ENCODE results near the gene LRRC75A.
"Not testable (repeated sequence)": the region's sequence is repeated elsewhere in the genome, so short reads cannot be mapped to it uniquely, and the experiment has no call there.

The LRRC75A gene

DNA sequence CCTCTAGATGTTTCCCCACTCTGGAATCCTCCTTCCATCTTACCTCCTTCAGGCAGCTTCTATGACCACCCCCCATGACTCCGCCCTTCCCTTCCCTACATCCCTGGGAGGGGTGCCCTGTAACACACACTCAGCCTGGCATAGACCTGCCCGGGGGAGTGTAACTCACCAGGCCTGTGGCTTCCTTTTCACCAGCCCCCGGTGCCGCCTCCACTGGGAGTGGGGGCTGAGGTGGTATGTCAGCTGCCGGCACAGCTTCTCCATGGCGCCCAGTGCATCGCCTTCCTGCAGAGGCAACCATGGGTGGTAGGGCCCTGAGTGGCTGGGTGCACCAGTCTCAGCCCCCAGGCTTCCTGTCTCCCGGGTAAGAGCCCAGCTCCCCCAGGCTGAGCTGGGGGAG, 44.3 kb downstream of the LRRC75A start:
- DNase-seq: no peak

DNA sequence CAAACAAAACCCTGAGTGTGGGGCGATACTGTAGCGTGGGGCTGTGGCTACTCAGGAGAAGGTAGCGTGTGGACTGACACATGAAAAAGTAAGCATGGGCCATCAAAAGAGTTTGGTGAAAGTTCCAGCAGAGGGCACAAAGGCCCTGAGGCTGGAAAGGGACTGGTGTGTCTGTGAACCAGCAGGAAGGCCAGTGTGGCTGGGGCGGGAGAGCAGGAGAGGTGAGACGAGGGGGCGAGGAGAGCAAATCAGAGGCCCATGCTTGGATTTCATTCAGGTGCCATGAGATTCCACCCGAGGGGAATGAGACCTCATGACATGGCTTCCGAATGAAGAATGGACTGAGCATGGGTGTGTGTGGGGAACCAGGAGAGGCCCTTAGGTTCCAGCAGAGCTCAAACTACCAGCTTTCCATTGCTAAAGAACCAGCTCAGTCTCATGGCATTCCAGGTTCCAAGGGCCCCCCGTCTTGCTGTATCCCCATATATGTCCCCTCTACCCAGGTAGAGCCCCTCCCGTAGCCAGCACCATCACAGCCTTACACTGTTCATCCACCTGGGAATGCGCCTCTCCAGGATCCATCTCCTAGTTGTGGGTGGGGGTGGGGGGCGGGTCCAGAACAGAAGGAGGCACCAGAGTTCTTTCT, 45.5 kb downstream of the LRRC75A start:
- DNase-seq: no peak

DNA sequence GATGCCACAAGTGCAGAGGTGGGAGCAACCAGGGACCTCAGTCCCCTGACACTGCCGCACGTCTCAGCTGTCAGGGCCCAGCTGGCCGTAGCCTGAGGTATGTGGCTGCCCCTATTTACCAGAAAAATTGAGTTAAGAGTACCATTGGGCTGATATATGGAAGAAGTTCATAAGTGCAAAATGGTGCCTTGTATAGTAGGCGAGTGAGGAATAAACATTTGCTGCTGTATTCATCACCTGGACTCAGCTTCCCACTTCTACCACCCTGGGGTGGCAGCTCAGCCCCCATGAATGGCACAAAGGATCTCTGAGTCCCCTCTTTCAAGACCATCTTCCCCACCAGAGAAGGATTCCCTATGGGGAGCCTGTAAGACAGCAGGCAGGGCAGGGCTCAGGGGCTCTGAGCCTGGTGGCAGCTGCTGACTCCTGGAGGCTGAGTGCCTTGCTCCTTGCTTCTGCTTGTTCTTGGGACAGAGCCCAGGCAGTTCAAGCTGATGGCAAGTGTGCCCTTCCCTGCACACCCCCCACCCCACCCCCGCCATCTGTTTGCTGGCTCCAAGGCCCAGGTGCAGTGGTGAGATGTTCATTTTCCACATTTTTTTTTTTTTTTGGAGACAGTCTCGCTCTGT, 47.6 kb downstream of the LRRC75A start:
- DNase-seq: no peak

DNA sequence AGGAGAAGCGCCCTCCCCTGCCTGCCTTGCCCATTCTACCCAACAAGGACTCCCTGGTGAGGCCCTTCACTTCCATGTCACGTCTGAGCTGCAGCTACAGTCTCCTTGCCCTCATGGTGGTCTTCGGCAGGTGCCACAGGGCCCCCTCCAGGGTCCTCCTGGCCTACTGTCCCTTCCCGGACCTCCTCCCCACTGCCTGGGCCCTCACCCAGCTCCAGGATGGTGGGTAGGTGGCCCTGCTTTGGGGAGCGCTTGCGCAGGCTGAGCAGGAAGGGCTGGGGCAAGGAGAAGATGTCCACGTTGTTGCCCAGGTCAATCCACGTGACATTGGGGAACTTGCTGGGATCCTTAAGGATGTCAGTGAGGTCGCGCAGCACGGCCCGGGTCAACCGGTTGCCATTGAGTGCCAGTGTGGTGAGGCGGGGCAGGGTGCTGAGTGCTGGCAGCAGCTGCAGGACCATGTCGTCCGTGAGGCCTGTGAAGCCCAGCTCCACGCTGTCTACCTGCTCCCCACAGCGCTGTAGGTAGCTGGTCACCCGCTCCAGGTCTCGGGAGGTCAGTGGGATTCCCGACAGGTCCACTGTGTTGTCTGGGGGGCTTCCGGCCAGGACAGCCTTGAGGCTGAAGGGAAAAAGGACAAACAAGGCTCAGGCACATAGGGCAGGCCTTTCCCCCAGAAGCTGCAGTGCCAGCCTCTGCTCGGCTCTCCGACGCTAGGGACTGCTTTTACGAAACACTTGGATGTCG, 48.3 kb downstream of the LRRC75A start:
- DNase-seq: no peak

DNA sequence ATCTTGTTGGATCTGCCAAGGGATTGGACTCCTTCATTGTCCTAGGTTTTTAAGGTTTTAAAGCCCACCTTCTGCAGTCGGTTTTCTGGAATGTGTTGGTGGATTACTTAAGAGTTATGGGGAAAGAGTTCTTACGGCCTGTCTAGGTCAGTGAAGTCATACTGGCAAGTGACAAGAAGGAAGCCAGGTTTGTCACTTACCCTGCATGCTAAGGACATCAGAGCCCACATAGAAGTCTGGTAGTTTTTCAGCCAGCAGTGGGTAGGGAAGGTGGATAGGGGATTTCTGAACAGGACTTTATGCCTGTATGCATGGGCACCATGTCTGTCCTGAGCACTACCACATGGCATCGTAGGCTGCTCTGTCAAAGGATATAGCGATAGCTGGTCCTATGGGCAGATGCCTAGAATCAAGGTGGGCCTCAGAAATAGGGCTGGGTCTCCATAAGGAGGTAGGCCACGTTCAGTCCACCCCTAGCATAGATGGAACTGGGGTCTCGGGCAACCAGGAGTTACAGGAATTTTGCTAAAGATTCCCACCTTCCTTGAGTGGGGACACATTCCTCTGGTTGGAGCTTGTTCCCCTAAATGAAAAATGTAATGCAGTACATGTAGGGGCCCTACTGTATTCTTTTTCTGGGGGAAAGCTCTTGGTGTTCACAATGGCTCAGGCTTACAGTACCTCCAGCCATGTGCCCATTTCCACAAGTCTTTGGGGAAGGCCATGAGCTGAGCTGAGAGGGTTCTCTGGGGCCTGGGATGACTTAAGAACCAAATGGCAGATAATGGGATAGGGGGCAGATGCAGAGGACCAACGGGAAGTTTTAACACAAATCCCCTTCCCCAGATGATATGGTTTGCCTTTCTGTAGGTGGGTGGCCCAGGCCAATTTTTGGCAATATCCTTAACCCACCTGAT, 49.1 kb downstream of the LRRC75A start:
- no peak for DNase-seq

DNA sequence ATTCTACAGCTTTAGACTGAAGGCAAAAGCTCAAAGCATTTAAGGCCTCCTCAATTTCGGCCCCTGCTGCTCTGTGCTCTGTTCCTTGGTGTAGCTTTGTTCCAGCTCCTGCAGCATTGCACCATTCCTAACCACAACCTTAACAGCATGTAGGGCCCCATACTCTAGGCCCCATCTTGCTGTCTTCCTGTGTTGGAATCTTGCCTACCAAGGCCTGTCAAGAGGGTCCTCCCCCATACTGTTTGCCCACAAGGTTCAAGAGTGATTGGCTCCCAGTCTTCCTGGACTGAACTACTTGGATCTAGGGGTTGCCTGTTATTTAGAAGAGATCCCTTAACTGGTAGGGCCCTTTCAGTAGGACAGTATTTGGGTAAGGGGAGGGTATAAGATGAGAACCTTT, 49.9 kb downstream of the LRRC75A start:
- DNase-seq: no peak

DNA sequence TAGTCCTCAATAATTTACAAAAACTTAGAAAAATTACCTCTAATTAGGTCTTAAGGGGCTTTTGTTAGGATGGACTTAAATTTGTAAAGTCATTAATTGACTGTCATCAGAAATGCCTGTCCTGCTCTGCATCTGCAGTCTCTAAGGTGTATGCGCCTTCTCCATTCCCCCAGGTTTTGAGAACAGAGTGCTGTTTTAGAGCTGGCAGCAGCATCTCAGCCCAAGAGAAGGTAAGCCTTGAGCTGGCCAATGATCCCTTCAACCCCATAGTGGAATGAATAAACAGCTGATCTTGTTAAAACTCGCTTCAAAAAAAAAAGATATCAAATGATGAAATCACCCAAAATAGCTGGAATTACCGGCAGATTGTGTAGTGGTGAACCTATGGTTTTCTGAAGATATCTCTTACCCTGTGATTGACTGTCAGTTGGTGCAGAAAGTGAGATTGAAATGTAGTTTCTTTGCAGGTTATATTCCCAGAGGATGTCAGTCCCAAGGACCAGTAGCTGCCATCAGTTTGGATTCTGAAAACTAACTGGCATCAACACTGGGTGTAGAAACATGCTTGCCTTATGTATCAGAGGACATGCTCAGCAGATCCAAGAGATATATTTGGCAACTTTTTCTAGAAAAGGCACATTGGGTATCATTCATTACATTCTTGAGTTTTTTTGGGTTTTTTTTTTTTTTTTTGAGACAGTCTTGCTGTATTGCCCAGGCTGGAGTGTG, 50.9 kb downstream of the LRRC75A start:
- no peak for DNase-seq

DNA sequence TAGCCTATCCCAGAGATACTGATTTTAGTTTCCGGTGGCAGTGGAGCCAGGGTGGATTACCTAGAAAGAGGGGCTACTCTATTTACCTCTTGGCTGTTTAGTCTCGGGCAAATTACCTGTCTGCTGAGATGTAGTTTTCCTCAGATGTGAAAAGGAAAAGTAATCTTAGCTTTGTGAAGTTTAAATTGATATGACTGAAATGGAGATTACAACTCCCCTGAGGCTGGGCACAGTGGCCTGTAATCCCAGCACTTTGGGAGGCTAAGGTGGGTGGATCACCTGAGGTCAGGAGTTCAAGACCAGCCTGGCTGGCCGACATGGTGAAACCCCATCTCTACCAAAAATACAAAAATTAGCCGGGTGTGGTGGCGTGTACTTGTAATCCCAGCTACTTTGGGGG, 51.6 kb downstream of the LRRC75A start:
- DNase-seq: not testable (repeated sequence)

DNA sequence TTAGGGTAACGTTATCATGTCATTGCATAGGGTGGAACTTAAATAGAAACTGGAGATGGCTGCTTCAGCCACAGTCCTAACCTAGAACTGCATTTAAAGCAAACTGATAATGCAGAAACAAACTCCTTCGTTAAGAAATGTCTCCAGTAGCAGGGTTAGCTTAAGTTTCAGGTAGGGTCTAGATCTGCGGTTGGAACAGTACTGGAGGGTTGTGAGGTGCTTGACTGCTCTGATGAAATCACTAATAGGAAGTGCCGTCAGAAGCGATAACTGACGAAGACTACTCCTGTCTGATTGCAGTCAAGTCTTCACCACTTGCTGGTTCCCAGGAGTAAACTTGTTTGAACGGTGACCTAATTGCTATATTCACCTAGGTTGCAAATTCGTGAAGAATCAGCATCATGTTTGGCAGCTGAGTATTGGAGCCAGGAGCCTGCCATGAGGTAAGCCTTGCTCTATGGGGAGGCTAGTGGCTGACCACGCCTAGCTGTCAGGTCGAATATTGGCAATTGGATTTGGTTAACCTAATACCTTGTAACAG, 52.1 kb downstream of the LRRC75A start:
- peak; percentile 57 for DNase-seq

DNA sequence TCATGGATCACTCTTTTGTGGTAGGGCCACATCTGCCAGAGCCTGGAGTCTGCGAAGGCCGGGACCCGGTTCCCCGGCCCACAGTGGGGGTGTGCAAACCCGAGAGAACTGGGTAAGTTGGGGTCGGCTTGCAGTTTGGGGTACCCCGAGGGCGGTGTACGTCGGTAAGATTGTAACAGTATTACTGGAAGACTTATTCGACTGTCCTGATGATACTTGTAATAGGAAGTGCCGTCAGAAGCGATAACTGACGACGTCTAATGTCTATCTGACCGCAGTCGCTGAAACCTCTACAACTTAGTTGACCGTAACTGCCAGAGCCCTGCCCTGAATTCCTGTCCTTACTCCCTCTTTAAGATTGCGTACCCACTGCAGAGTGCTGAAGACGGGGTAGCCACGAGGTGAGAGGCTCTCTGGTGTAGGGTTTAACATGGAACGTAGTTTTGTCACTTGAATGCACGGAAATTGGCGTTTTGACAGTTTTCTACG, 52.6 kb downstream of the LRRC75A start:
- peak; percentile 39 for DNase-seq

DNA sequence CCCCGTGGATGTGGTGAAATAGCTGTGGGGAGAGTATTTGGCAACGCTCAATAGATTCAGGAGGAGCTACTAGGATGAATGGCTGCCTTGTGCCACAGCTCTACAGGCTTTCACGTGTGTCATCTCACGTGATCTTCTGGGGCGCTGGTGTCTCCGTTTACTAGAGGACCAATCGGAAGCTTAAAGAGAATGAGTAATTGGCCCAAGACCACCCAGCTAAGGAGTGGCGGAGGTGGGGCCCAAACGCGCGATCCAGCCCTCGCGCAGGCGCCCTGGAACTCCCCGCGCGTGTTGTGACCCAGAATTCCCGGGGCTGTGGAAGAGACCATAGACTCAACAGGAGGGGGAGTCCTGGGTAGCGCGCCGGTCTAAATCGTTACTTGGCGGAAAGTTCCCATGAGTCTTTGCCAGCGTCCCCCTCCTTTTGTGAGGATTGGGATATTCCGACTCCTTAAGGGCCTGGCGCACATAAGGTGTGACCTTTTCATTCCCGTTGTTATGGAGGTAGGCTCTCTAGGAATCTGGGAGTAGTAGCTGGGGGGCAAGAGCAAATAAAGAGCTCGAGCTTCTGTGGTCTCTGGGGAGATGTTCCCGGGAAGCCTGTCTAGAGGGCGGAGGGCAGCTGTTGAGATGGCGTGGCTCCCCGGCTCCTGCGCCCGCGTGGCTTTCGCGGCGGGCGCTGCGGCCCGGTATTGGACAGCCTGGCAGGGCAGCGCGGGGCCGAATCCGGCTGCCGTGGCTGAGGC, 53.3 kb downstream of the LRRC75A start:
- peak; percentile 98 for DNase-seq

DNA sequence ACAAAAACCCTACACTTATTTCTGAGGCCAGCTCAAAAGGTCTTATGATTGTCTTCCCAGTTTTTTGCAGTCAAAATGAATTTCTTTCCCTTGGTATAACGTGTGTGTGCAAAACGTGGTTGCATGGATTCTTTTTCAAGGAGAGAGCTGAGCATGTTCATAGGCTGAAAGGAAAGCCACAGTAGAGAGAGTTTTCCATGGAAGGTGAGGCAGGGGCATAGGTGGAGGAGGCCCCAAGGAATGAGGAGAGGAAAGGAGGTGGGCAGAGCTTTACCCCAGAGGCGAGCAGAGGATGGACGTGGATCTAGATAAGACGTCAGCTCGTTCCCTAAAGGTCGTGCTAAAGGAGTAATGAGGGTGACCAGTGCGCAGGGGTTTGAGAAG, 53.8 kb downstream of the LRRC75A start:
- DNase-seq: no peak

DNA sequence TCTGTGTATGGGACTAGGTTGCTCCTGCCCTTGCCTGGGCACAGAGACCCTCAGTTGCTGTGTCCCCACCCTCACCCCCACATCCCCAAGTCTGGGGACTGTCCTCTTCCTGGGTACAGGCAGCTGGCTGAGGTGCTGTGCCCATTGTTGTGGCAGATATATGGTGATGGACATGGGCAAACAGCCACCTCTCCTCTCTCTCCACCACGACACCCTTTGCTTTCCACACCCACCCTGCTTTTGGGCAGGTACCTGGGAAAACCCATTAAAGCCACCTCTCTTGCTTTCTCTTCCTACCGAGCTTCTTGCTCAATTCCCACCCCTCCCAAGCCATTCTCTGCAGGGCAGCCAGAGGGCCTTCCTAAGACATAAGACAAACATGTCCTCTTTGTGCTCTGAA, 54.9 kb downstream of the LRRC75A start:
- DNase-seq: no peak

DNA sequence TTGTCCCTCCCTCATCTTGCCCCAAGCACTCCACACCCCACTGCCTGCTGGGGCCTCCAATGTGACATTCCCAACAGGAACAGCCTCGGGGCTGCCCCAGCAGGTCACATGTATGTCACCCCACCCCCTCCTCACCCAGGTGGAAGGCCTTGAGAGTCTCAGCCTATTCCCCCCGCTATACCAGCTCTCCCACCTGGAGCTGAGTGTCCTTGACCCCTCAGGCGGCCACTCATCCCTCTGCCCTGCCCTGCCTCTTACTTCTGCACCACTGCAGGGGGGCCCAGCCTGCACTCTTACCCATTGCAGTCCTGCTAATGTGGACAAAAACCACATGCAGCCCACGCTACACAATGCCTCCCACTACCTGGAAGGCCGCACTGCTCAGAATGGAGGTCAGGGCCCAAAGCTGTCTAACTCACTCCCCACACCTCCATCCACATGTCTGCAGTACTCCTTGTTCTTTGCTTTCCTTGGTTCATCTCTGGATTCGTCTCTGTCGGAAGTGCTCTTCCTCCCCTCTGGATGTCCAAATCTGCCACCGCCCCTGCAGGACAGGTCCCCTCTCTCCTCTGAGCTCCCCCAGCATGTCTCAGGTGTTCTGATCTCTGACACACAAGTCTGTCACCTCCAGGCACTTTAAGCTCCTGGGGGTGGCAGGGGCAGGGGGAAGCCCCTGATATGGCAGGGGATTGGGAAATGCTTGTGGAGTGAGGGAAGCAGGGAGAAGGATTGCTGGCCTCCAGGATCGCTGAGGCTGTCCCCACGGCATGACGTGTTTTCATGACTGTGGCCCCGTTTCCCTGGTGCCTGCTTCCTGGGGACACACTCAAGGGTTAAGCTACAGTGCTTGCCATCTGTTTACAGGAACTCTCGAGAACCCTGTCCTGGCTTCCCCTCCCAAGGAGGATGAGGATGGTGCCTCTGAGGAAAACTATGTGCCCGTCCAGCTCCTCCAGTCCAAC, 55.8 kb downstream of the LRRC75A start:
- DNase-seq: no peak

DNA sequence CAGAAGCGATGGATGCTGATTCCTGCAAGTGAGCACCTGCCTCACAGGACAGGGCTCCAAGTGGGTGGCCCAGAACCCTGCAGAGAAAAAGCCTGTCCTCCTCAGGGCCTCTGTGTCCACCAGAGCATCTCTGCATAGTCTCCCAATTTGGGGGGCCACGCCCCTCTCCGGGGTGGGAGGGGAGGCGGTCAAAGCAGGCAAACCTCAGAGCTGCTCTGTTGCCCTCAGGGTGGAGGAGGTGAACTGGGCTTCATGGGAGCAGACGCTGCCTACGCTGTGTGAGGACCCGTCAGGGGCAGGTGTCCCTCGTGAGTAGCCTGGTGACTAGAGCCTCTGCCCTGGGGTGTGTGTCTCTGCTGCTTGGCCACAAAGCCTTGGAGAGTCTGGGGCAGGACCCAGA, 57.3 kb downstream of the LRRC75A start:
- no peak for DNase-seq

DNA sequence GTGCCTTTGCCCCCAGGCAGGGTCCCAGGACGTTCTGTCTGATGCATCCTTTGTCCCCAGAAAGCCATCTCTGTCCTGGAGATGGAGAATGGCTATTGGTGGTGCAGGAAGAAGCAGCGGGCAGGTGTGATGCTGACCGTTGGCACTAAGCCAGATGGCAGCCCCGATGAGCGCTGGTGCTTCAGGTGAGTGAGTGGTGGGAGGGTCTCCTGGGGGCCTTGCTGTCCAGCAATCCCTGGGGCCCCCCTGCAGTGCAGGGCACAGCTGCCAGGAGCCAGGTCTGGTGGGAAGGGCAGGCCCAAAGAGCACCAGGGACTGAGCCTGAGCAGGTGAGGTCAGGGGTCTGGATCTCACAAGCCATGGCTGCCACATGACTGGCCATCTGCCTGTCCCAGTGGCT, 58.5 kb downstream of the LRRC75A start:
- no peak for DNase-seq

DNA sequence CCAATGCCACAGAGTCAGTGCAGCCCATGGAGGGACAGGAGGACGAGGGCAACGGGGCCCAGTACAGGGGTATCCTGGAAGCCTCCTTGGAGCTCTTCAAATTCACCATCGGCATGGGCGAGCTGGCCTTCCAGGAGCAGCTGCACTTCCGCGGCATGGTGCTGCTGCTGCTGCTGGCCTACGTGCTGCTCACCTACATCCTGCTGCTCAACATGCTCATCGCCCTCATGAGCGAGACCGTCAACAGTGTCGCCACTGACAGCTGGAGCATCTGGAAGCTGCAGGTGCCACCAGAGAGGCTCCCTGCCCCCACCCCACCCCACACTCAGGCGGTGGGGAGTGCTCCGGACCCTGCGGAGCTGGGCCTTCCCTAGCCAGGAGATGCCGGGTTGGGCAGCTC, 60.0 kb downstream of the LRRC75A start:
- DNase-seq: no peak

DNA sequence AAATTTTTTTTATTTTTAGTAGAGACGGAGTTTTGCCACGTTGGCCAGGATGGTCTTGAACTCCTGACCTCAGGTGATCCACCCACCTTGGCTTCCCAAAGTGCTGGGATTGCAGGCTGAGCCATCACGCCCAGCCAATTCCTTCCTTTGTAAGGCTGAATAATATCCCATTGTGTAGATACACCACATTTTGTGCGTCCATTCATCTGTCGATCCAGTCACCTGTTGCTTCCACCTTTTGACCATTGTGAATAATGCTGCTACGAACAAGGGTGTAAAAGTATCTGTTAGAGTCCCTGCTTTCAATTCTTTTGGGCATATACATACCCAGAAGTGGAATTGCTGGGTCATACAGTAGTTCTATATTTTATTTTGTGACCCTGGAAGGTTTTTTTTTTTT, 61.3 kb downstream of the LRRC75A start:
- no peak for DNase-seq

DNA sequence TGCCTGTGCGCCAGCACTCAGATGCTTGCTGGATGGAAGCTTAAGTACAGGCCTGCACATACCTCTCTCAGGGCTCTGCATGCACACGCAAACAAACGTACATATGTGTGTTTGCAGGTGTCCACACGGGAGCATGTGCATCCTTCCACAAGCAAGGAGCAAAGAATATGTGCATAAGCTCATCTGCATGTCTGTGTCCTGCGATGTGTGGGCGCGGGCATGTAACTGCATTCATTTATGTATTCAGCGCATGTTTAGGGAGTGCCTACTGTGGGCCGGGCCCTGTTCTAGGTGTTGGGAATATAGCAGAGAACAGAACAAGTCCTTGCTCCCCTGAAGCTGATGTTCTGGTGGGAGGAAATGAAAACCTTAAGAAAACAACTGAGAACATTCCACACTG, 62.9 kb downstream of the LRRC75A start:
- no peak for DNase-seq
